HG03139 (cell line): ENCODE data around the gene JAKMIP1.

Source experiments
- ATAC-seq: cut with Tn5 transposase; IDR thresholded peaks from one replicate; pipeline ENCODE4 v1.9.1; 2021; ENCODE audit not compliant: unreplicated experiment

The JAKMIP1 gene

DNA sequence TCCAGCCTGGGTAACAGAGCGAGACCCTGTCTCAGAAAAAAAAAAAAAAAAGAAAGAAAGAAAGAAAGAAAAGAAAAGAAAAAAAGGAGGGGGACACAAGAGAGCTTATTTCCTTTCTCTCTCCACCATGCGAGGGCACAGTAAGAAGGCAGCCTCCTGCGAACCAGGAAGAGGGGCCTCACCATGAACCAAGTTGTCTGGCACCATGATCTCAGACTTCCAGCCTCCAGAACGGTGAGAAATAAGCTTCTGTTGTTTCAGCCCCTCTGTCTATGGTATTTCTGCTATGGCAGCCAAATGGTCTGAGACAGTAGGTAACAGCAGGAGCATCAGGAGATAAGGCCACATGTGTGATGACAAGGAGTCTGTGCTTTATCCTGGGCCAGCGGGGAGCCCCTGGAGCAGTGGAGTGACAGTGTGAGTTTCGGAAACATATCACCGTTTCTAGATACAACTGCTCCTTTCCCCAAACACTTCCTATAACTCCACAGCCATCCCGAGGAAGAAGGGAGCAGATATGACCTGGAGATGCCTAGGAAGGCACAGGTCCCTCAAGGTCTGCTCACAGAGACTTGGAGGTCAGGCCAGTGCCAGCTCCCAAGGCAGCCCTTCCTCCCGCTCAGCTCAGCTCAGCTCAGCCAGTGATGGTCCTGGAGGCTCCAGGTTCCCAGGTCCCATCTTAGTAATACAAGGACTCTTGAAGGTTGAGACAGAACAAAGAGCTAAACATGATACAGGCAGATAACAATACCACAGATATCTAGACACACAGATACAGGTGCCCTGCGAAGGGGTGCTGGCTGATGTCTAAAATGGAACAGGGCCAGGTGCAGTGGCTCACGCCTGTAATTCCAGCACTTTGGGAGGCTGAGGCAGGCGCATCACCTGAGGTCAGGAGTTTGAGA lies 17.7 kb downstream of the JAKMIP1 start:
- ATAC-seq: no peak

DNA sequence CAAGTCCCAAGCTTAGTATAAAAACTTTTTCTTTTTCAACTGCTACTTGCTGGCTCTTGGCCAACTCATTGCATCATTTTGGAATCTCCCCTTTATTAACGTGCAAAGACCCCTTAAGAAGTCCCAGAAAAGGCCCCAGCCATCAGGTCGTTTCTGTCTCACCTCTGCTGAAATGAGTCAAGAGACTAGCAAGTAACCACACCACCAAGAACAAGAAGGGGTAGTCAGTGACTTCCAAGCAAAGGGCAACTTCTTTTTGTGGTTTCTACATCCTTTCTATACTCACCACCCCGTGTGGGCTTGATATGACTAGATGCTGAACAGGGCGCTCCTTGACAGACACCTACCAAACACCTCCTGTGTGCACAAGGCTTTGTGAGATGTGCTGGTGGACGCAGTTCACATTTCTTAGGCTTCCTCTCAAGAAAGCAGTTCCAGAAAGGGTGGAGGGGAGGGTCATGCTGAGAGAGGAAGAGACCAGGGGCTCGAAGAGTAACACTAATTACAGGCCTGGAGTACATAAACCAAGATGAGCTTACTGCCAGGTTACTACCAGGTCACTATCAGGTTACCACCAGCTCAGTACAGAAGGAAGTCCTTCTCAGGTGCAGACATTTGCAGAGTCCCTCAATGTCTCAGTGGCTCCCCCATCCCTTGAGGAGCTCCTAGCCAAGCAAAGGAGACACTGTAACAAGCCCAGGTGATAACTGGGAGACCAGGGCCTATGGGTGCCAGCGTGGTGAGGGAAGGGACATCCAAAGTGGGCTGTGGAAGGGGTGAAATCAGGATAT lies 19.3 kb downstream of the JAKMIP1 start:
- ATAC-seq: peak; percentile 85

DNA sequence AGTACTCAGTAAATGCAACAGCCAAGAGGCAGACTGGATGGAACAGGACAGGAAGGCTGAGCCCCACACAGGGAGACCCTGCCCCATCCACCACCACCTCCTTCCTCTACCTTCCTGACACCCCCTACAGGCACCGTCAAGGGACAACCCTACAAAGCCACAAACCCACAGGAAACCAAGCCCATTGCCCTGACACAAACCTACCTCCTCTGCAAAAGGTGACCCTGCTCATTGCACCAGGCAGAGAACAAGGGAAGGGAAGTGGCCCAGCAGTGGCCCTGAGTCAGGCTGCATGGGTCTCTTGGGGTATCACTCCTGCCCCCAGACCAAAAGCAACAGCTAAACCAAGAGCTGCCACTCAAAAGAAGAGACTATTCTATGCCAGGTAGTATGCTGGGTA lies 21.0 kb downstream of the JAKMIP1 start:
- no peak for ATAC-seq

DNA sequence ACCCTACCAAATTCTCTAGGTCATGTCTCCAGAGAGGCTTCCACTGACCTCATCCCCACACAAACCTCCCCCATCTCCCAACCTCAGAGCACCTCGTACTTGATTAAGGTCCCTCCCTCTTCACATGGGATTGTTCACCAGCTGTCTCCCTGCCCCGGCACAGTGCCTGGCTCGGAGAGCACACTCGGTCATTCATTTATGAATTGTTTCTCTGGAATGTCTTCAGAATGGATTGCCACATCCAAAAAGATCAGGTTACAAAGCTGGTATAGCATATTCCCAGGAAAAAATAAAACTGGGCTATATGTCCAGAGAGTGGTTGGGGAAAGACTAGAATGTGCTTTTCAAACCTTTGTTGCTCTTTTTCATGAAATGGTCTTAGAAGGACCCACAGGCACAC lies 21.6 kb downstream of the JAKMIP1 start:
- no peak for ATAC-seq

DNA sequence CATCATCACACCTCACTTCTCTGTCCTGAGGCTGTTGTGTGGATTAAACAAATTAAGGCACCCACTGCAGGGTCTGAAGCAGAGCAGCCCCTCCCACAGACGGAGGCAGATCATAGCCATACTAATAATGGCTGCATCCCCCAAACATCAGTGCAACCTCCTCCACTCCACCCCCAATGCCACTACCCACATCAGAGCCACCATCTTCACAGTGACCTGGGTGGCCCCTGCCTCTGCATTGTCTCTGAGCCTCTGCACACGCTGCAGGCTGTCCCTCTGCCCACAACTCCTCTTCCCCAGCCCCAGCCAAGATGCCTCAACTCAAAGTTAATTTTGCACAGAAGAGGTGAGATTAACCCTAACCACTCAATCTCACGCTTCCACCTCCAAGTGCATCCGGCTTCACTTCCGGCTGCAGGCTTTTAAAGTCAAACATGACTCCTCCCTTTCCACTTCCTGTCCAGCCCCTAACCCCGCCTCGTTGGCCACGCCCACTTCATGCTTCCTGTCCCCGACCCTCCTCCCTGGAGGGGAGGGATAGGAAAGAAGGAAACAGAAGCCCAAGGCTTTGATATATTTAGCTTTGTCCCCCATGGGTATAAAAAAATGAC lies 22.7 kb downstream of the JAKMIP1 start:
- no peak for ATAC-seq

DNA sequence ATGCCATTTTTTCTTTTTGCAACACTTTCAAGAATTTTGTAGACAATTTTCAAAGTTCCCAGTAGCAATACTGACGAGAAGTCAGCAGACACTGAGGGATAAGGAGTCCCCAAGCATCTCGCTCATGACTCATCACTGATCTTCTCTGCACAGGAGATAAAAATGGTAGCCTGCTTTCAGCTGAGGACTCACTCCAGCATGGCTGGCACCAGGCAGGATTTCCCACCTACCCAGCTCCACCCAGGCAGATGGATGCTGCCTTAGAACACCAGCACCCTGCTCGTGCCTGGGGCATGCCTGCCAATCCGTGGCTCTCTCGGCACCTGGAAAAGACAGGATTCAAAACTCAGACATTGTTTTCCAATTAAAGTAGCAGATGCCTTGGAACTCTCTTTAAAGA lies 24.9 kb downstream of the JAKMIP1 start:
- ATAC-seq: no peak

DNA sequence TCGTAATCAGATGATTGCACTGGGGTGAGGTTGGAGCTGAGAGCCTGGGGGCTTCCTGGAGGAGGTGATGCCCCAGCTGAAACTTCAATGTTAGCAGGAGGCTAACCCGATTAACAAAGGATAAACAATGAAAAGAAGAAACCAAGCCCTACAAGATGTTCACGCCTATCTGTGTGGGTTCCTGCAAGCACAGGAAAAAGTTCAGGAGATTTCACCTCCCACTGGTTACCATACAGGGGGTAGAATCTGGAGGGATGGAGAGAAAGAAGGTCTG lies 27.5 kb downstream of the JAKMIP1 start:
- ATAC-seq: no peak

DNA sequence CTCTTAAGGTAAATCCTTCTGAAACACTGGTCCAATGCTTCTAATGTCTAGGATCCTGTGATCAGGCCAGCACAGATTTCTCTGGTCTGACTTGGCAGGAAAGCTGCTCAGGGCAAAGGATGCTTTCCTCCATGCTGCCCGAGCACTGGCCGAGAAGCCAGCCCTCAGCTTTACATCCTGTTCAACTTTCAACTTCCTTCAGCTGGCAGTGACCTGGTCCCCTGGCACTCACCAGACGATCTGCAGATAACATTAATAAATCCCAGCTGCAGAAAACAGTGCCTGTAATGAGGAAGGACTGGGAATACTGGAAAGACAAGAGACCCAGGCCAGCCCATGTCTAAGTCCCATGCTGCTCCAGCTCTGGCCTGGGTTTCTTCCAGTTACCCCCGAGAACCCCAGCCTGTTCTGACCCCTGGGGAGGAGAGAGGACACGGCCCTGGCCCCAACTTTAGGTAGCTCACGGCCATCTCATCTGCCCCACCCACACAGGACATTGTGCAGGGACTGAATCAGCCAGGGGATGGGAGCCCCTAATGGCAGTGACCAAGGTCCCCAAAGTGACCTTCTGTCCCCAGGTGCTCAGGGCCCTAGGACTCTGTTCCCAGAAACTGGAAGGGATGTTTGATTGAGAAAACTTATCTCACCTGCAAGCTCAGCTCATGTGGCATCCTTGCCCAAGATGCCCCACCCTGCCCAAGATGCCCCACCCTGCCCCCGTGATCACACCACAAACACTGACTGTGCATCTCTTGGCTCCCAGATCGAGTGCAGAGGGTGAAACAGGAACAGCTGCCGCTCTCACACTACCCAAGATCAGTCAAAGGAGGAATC lies 28.0 kb downstream of the JAKMIP1 start:
- ATAC-seq: no peak

DNA sequence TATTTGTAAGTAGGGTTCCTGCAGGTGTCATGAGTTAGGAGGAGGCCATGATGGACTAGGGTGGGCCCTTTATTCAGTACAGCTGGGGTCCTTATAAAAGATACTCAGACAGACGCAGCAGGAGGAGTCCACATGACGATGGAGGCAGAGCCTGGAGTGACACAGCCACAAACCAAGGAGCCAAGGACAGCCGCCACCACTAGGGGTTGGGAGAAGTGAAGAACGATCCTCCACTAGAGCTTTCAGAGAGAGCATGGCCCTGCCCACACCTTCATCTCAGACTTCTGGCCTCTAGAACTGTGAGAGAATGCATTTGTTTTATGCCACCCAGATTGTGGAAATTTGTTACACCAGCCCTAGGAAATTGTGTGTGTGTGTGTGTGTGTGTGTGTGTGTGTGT lies 31.1 kb downstream of the JAKMIP1 start:
- no peak for ATAC-seq

DNA sequence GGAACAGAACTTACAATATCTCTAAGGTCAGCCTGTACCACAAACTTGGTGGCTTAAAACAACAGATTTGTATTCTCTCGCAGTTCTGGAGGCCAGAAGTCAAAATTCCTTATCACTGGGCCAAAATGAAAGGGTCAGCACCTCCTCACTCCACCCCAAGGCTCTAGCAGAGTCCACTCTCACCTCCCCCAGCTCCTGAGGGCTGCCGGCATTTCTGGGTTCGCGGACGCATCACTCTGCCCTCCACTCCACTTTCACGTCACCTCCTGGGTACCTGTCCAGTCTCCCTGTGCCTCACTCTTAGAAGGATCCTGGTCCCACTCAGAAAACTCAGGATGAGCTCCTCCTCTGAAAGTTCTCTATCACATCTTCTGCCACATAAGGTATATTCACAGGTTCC lies 34.6 kb downstream of the JAKMIP1 start:
- ATAC-seq: no peak

DNA sequence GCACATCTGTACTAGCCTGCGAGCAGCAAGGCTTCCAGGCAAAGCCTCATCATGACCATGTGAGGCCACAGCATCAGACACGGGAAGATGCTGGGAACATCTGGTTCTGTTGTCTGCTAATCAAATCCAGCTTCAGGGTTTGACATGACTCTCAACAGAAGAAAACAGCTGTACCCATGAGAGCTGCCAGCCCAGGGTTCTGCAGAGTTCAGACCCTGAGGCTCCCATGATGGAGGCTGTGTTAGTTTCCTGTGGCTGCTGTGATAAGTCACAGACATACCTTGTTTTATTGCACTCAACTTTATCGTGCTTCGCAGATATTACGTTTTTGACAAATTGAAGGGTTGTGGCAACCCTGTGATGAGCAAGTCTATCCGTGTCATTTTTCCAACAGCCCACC lies 37.5 kb downstream of the JAKMIP1 start:
- ATAC-seq: no peak

DNA sequence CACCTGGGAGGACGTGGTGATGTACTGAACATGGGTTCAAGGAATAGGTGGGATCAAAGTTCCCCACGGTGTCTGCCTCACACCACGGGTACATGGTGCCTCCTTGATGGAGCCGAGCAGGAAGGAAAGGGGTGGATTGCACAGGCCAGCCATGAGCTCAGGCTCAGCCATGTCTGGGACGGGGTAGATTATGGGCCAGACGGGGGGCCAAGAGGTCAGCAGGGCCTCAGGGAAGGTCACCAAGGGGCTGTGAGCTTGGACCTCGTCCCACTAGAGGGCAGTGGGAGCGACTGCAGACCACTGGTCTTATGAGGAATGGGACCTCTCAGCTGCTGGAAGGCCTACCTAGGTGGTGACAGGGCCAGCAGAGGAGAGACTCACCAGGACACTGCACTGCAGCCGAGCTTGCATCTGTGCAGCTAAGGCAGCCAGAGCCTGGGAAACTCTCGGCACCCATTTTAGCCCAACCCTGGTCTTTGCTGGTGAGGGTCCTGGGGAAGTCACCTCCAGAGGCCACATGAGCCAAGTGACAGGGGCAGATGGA lies 38.4 kb downstream of the JAKMIP1 start:
- no peak for ATAC-seq

DNA sequence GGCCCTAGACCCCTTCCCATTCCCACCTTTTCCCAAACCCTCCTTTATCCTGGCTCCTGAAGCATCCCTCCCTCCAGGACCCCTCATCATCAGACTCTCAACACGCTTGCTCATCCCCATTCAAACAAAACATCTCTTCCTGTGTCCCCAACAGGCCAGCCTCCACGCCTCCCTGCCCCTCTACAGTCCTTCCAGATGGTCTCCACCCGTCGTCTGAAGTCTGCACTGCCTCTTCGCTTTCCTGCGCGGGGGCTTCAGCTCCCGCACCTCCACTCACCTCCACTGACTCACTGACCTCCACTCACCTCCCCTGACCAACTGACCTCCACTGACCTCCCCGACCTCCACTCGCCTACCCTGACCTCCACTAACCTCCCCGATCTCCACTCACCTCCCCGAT lies 39.8 kb downstream of the JAKMIP1 start:
- ATAC-seq: no peak

DNA sequence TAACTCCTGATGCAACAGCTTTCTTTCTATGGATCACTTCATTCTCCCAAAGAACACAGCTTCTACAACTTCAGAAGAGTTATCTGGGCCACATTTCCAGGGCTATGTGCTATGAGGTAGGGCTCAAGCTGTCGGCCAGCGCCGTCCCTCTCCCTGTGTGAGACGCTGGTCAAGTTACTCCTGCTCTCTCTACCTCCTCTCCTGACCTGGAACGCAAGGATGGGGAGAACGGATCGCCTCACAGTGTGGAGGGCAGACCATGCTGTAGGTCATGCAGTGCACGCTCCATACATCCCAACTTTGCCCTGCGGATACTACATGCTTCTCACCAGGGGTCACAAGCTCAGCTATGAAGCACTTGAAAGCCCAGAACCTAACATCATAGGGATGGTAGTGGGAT lies 42.4 kb downstream of the JAKMIP1 start:
- no peak for ATAC-seq

DNA sequence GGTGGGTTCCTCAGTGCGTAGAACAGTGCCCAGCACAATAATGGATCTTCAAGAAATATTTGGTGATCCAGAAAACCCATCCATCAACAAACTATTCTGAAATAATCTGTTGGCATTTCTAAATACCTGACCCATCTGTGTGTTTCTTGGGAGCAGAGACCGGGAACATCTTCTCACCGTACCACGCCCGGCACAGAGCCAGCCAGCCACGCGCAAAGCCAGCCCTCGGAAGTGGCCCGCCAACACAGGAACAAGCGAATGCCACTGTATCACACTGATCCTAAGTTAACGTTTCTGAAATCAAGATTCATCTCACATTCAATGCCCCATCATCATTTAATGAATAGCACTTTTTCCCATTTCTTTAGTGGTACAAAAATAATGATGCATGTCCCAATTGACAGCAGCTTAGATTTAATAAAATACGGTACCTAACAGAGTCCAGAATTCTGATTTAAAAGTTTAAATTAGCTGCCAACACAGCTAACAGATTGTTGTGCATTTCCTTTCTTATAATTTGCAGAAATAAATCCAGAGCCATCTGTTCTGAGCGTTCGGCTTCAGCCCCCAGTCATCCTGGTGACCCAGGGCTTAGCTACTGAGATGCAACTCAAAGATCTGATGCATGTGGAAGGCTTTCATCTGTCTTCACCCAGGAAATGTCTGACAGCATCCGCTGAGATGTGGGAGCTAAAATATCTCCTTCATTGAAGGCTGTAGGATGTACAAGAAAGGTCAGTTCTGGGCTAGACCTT lies 44.2 kb downstream of the JAKMIP1 start:
- ATAC-seq: no peak

DNA sequence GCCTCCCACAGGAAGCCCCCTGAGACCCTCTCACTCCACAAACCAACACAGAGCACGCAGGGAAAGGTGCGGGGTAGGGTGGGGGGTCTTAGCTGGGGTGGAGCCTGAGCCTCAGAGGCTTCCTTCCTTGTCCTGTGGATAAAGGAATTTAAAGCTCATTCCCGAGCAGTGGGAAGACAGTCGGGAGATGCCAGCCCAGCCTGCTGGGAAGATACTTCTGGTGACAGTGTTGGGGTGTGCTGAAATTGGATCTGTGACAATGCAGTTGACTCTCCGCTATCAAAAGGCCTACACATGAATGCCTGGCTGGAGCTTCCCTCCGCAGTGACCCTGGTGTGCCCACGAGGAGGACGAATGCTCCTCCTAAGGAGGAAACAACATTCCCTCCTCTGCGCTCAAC lies 45.5 kb downstream of the JAKMIP1 start:
- ATAC-seq: no peak

DNA sequence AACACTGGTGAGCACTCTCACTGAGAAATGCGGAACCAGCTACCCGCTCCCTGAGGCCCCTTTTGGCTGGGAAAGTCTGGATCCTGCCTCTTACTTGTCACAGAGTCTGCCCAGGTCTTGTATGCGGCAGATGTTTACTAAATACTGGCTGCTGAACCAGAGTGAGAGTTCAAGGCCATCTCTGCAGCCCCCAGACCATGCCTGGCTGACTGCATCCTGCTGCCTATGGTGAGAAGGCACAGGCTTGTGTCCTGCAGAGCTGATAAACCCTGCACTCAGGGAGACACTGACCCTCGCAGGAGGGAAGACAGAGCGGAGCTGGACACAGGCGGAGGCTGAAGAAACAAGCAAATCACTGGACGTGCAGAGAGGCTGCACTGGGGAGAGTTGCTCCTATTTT lies 46.5 kb downstream of the JAKMIP1 start:
- ATAC-seq: no peak

DNA sequence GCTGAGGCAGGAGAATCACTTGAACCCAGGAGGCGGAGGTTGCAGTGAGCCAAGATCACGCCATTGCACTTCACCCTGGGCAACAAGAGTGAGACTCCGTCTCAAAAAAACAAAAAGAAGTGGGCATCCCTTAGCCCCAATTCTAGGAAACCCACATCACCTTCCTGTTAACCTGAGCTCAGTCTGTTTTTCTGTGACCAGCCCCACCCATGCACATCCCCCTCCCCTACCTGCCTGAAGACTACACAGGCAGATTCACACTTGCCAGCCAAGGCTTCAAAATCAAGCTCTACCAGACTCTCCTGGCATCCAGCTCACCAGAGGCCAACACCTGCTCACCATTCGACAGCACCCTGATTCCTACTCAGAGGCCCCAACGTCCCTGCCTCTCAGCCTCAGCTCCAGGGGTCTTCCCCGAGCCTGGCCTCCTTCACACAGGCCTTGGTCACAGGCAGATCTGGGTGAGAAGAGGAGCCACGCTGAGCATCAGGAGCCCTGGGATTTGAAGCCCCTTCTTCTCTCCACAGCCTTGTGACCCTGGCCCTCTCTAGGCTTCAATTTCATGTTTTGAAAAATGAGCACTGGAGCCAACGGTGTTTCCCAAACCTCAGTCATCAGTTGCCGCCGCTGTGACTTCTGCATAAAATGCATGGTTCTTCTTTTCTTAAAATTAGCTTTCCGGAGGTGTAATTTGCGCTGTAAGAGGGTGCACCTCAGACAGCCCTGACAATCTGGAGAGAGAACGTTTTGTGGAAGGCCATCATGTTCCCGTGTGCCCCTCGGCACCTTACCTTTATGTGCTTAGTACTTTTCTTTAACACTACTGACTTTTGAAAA lies 47.3 kb downstream of the JAKMIP1 start:
- ATAC-seq: no peak

DNA sequence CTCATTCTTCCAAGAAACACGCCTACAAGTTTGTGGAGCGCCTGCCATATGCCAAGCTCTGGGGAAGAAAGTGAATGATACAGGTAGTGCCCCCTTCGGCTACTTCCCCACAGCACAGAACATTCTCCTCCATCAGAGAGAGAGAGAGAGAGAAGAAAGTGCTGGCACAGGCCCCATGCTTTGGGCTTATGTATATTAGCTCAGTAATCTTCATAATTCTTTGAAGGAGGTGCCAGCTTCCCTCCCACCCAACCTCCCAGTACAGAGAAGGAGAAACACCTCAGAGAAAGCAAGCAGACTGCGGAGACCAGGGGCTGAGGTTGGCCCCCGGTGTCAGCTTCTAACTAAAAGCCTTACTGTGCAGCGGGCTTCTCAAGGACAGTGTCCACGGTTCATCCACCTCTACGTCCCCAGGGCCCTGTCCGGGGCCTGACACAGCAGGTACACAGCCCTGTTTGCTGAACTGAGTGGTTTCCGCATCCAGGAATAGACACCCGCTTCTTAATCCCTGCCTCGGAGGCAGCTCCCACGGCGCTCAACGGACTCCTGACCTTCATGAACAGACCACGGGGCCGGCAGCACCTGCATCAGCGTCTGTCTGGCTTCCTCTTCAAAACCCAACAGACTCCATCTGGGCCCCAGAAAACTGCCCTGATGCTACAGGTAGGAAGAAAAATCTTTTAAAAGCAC lies 50.2 kb downstream of the JAKMIP1 start:
- ATAC-seq: no peak
